Endothelial cell of umbilical vein (primary cell): Measurements from ENCODE around the gene PNMA6F. TPM values are rescaled to one million over a fixed set of nuclear protein-coding genes. Genes with fewer than 3 reads are reported as not detected.

ENCODE experiments used
- BruUV-seq: library from RNA; stranded (reverse); fragments of 400-500 nt; replicated peaks from 2 replicates; lab custom pipeline; 2021; lab: Mats Ljungman, UMichigan
- CTCF ChIA-PET: fragments of 300-600, 350-600 bp; sonication (Branson Sonifier 250); formaldehyde crosslinking; loops from one replicate; lab custom pipeline; 2021; ENCODE audit warnings: antibody characterized with exemption, inconsistent platforms; lab: Charles Lee
- POLR2A ChIA-PET: fragments of 300-600, 350-600 bp; sonication (Branson Sonifier 250); formaldehyde crosslinking; loops from one replicate; lab custom pipeline; 2021; ENCODE audit warnings: antibody characterized with exemption, inconsistent platforms; lab: Charles Lee
- DNase-seq: peaks from one replicate; pipeline ENCODE4 v3.0.0-alpha.2; 2011; ENCODE audit warnings: low read depth, low spot score
- FAIRE-seq: peaks from 2 replicates; lab custom pipeline; 2011; peaks lifted over from hg19 to GRCh38; lab: Jason Lieb, UNC
- H2AFZ ChIP-seq: 2 replicates; pipeline ENCODE4 v1.6.0; 2012; ENCODE audit warnings: low read depth, low read length, control low read depth, inconsistent platforms
- H3K27ac ChIP-seq: 2 replicates; pipeline ENCODE4 v1.5.1; 2011; ENCODE audit warnings: low read depth, mild to moderate bottlenecking, control low read depth, low read length, moderate library complexity; ENCODE audit not compliant: insufficient read depth
- H3K27me3 ChIP-seq, 2 experiments: 2 replicates each; pipeline versions ENCODE4 v1.6.0 to v1.6.1; 2011; ENCODE audit warnings: low read length in 2 of 2, mixed read lengths in 1 of 2; ENCODE audit not compliant: control insufficient read depth in 2 of 2, insufficient read depth in 2 of 2
- H3K36me3 ChIP-seq, 2 experiments: 2 replicates in 1 of 2; 3 replicates in 1 of 2; pipeline ENCODE4 v1.5.1; 2011; ENCODE audit warnings: low read length in 2 of 2, mild to moderate bottlenecking in 1 of 2, moderate library complexity in 1 of 2; ENCODE audit not compliant: control insufficient read depth in 2 of 2, insufficient read depth in 2 of 2; ENCODE audit errors: extremely low read depth in 1 of 2
- H3K4me1 ChIP-seq: 3 replicates; pipeline ENCODE4 v1.5.1; 2011; ENCODE audit warnings: mild to moderate bottlenecking, low read length; ENCODE audit not compliant: control insufficient read depth, insufficient read depth; ENCODE audit errors: extremely low read depth
- H3K4me2 ChIP-seq: 2 replicates; pipeline ENCODE4 v1.6.1; 2011; ENCODE audit warnings: low read length, control low read depth, mixed read lengths; ENCODE audit not compliant: insufficient read depth
- H3K4me3 ChIP-seq, 3 experiments: fragments of 200-600 bp in 1 of 3; sonication (generic), shearing (Covaris generic) in 1 of 3; replicated peaks in 1 of 3; 2 replicates each; pipeline ENCODE4 v1.5.1; 2011 to 2016; ENCODE audit warnings: control low read depth in 3 of 3, low read length in 3 of 3, mild to moderate bottlenecking in 2 of 3, inconsistent platforms in 1 of 3, low read depth in 1 of 3, moderate library complexity in 1 of 3; ENCODE audit not compliant: insufficient read depth in 1 of 3
- H3K79me2 ChIP-seq: 2 replicates; pipeline ENCODE4 v1.6.0; 2012; ENCODE audit warnings: low read length, inconsistent platforms; ENCODE audit not compliant: control insufficient read depth, insufficient read depth
- H3K9ac ChIP-seq: replicated peaks from 2 replicates; pipeline ENCODE3; 2011; ENCODE audit warnings: low read length, control low read depth; ENCODE audit not compliant: insufficient read depth; ENCODE audit errors: extremely low read depth
- H3K9me1 ChIP-seq: replicated peaks from 3 replicates; pipeline ENCODE4 v1.6.0; 2011; ENCODE audit warnings: mild to moderate bottlenecking, low read length; ENCODE audit not compliant: control insufficient read depth, insufficient read depth; ENCODE audit errors: extremely low read depth
- H3K9me3 ChIP-seq: replicated peaks from 2 replicates; pipeline ENCODE4 v1.5.1; 2012; ENCODE audit warnings: low read length, inconsistent platforms; ENCODE audit not compliant: control insufficient read depth, insufficient read depth
- H4K20me1 ChIP-seq: replicated peaks from 2 replicates; pipeline ENCODE3; 2011; ENCODE audit warnings: mild to moderate bottlenecking, low read length; ENCODE audit not compliant: control insufficient read depth, insufficient read depth; ENCODE audit errors: extremely low read depth
- CTCF ChIP-seq, 2 donors: IDR thresholded peaks; 1 replicate in 1 of 2; 2 replicates in 1 of 2; pipeline ENCODE4 v1.5.1; 2011; ENCODE audit warnings: low read length in 2 of 2, mild to moderate bottlenecking in 2 of 2, moderate library complexity in 2 of 2, control low read depth in 1 of 2, inconsistent platforms in 1 of 2, low read depth in 1 of 2; ENCODE audit not compliant: insufficient read depth in 1 of 2; ENCODE audit errors: extremely low read depth in 1 of 2
- EZH2 ChIP-seq: IDR thresholded peaks from 2 replicates; pipeline ENCODE4 v1.6.1; 2012; ENCODE audit warnings: borderline replicate concordance, low read depth, mild to moderate bottlenecking, moderate library complexity, low read length, inconsistent platforms; ENCODE audit not compliant: severe bottlenecking
- GATA2 ChIP-seq: IDR thresholded peaks from 2 replicates; pipeline ENCODE4 v1.7.0; 2011; ENCODE audit warnings: low read depth, mild to moderate bottlenecking, moderate library complexity, mixed read lengths, low read length; ENCODE audit not compliant: insufficient read length, insufficient read depth
- JUN ChIP-seq: IDR thresholded peaks from 2 replicates; pipeline ENCODE4 v1.6.1; 2011; ENCODE audit warnings: borderline replicate concordance, low read depth; ENCODE audit not compliant: insufficient read length, insufficient read depth
- MAX ChIP-seq: IDR thresholded peaks from 2 replicates; pipeline ENCODE4 v1.6.1; 2011; ENCODE audit not compliant: insufficient read depth, insufficient read length
- MYC ChIP-seq: IDR thresholded peaks from one replicate; pipeline ENCODE4 v1.6.1; 2011; ENCODE audit warnings: mild to moderate bottlenecking, low read depth, low read length
- POLR2A ChIP-seq: IDR thresholded peaks from 2 replicates; pipeline ENCODE4 v1.6.1; 2012; ENCODE audit warnings: low read depth, mild to moderate bottlenecking, control low read depth, low read length
- POLR2AphosphoS5 ChIP-seq: IDR thresholded peaks from 2 replicates; pipeline ENCODE4 v1.6.1; 2012; ENCODE audit warnings: low read depth, mild to moderate bottlenecking, control low read depth, low read length, moderate library complexity; ENCODE audit not compliant: insufficient read depth
- dilution Hi-C: fragments of 300-500 bp; cut with MboI; formaldehyde crosslinking; loops from one replicate; pipeline ENCODE4 v1.15.0; 2019; ENCODE audit warnings: low sequenced_read_pairs; ENCODE audit not compliant: extremely low pct_ligation_motif_present
- intact Hi-C: fragments of 100-400 bp; cut with micrococcal nuclease; formaldehyde crosslinking; loops from one replicate; pipeline ENCODE4 v1.10.0; 2022
- polyA plus RNA-seq, 4 experiments: library from polyadenylated mRNA; depleted of rRNA in 3 of 4; stranded (reverse) in 3 of 4; unstranded in 1 of 4; fragments of >200 nt; gene quantifications; 2 replicates each; pipeline versions ENCODE4 v1.2.1 to v1.2.3, GENCODE V29; 2011 to 2012; ENCODE audit warnings: missing spikeins in 1 of 4
- total RNA-seq: library from RNA; stranded (reverse); gene quantifications from 2 replicates; pipeline ENCODE4 v1.2.3, GENCODE V29; 2021

PNMA6F gene
- total and polyA plus RNA-seq, 2 donors (not counting 3 experiments of a cell fraction or from before 2014, with no cell fraction given), result not detected

- Histone ChIP-seq H3K9me1 (no peaks in the 10 kb centered on the region), H2AFZ (no peak overlapping the region), H3K36me3 (peaks cover 0 to 12% of the 10 kb centered on the region in 2 experiments), H3K4me1 (no peaks in the 10 kb centered on the region), H3K9me3 (no peaks in the 10 kb centered on the region), H4K20me1 (no peaks in the 10 kb centered on the region), H3K9ac (no peak overlapping the region), H3K27me3 (no peaks in the 10 kb centered on the region), H3K27ac (no peak overlapping the region), H3K79me2 (no peaks in the 10 kb centered on the region), H3K4me3 (no peak overlapping the region), H3K4me2 (no peak overlapping the region)
- no TSS peak for BruUV-seq
- POLR2A ChIA-PET, result no interaction called here
- DNase-seq, result no peak
- intact Hi-C loops (no loop called here), dilution Hi-C loops (no loop called here)
- FAIRE-seq, result no peak
- CTCF ChIA-PET, result no interaction called here
- no peak for TF ChIP-seq JUN
- no peak for TF ChIP-seq MYC
- no peak for TF ChIP-seq CTCF (IDR thresholded peaks at IDR 0.05; ENCODE audit: extremely low read depth in 1 of 2, insufficient read depth in 1 of 2, low read depth in 1 of 2, low read length in 2 of 2)
- no peak for TF ChIP-seq POLR2AphosphoS5
- no peak for TF ChIP-seq MAX
- TF ChIP-seq POLR2A, result no peak
- no peak for TF ChIP-seq EZH2
- TF ChIP-seq GATA2, result no peak
Observed at GRCh38 chrX:153348421-153348820, 26.9 kb upstream of the PNMA6F start.
